ENCODE measurements around the gene KRT79.

GRCh38 chr12:52833922-52834726, at the start of gene KRT79:
- TF ChIP-seq, protein P1, sequence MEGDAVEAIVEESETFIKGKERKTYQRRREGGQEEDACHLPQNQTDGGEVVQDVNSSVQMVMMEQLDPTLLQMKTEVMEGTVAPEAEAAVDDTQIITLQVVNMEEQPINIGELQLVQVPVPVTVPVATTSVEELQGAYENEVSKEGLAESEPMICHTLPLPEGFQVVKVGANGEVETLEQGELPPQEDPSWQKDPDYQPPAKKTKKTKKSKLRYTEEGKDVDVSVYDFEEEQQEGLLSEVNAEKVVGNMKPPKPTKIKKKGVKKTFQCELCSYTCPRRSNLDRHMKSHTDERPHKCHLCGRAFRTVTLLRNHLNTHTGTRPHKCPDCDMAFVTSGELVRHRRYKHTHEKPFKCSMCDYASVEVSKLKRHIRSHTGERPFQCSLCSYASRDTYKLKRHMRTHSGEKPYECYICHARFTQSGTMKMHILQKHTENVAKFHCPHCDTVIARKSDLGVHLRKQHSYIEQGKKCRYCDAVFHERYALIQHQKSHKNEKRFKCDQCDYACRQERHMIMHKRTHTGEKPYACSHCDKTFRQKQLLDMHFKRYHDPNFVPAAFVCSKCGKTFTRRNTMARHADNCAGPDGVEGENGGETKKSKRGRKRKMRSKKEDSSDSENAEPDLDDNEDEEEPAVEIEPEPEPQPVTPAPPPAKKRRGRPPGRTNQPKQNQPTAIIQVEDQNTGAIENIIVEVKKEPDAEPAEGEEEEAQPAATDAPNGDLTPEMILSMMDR (IDR thresholded peaks at IDR 0.05), result no peak
- no peak for TF ChIP-seq POLR2A (IDR thresholded peaks at IDR 0.05)

Data from testis (tissue), 2 donors.